ENCODE results near the gene PRDM16.

The PRDM16 gene

DNA sequence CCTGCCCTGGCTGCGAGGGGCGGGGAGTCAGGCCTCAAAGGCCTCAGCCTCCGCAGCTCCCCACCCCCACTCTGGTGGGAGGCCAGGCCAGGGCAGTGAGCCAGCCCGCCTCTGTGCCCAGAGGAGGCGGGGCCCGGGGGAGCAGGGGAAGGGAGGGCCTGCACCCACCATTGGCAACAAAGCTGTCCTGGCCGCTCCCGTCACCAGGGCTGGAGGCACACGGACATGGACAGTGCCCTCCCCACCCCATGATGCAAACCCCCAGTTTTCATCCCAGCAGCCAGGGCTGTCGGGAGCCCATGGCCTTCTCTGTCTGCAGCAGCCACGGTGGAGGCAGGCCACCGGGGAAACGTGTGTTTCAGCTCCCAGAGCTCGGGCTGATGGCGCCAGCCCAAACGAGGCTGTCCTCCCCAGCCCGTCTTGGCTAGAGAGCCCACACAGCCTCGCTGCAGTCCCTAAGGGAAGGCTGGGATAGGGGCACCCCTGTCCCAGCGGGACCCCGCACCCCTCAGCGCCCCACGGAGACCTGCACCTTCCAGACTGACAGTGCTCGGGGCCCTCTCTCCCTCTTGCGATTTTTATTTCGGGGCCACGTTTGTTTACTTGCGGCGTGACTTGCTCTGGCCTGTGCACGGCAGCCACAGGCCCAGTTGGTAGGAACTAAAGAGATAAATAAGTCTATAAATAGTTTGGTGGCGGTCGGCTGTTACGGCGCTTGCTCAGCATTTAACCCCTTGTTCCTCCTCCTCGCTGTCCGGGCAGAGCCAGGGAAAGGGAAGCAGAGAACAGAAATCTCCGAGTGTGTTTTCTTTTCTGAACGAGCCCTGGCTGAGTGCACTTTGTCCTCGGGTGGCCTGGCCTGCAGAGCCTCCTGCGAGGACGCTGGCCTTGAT is 101.8 kb downstream of the PRDM16 start:
- CTCF ChIA-PET, result no interaction called here
- Histone ChIP-seq H3K36me3 (ENCODE audit: control insufficient read depth in 2 of 2, insufficient read depth in 1 of 2, low read length in 2 of 2) (no peaks in the 10 kb centered on the region; a peak in 1 of 3 replicates), H3K4me3 (ENCODE audit: low read depth, low read length) (no peak overlapping the region), H3K27ac (ENCODE audit: extremely low read depth, low read depth, low read length) (peak overlapping the region; percentile 61; the same call in 1 of the 2 replicates), H3K4me1 (ENCODE audit: control insufficient read depth, insufficient read depth, low read length) (peaks cover 4% of the 10 kb centered on the region), H3K9me3 (ENCODE audit: control insufficient read depth, insufficient read depth, low read depth, low read length) (no peaks in the 10 kb centered on the region)
- POLR2A ChIA-PET, result no interaction called here
- no peak for TF ChIP-seq ZNF426 (tag by site-specific recombination; IDR thresholded peaks at IDR 0.05)
- TF ChIP-seq ZNF155 (tag by site-specific recombination; IDR thresholded peaks at IDR 0.05), result no peak
- TF ChIP-seq ZNF19 (tag by site-specific recombination; IDR thresholded peaks at IDR 0.05; ENCODE audit: low read depth), result no peak
- TF ChIP-seq ZNF768 (tag by site-specific recombination; IDR thresholded peaks at IDR 0.05), result no peak
- no peak for TF ChIP-seq ZSCAN30 (tag by site-specific recombination; IDR thresholded peaks at IDR 0.05)
- TF ChIP-seq ZNF776 (tag by site-specific recombination; IDR thresholded peaks at IDR 0.05; ENCODE audit: borderline replicate concordance), result no peak
- no peak for TF ChIP-seq KLF16 (tag by site-specific recombination; IDR thresholded peaks at IDR 0.05)
- TF ChIP-seq GLI4 (tag by site-specific recombination; IDR thresholded peaks at IDR 0.05), result no peak
- 0 out of 2 replicates have a peak, but pooled peaks have one; percentile 21 for TF ChIP-seq ZXDB (tag by site-specific recombination; IDR thresholded peaks at IDR 0.05)
- TF ChIP-seq ZNF521 (tag by site-specific recombination; IDR thresholded peaks at IDR 0.05), result no peak
- TF ChIP-seq GLIS1 (tag by site-specific recombination; IDR thresholded peaks at IDR 0.05), result peak; percentile 64
- TF ChIP-seq ZNF341 (tag by site-specific recombination; IDR thresholded peaks at IDR 0.05; ENCODE audit: low read depth), result peak; percentile 56; the same call in 1 of the 2 replicates
- TF ChIP-seq BCL11B (tag by site-specific recombination; IDR thresholded peaks at IDR 0.05; ENCODE audit: low read depth), result no peak
- TF ChIP-seq GLIS2 (tag by site-specific recombination; IDR thresholded peaks at IDR 0.05), result 0 out of 2 replicates have a peak, but pooled peaks have one; percentile 47
- no peak for TF ChIP-seq ZBTB21 (tag by site-specific recombination; IDR thresholded peaks at IDR 0.05)
- no peak for TF ChIP-seq YY1 (tag by site-specific recombination; IDR thresholded peaks at IDR 0.05)
- peak; percentile 60 for TF ChIP-seq ZNF335 (tag by site-specific recombination; conservative IDR thresholded peaks at IDR 0.05)
- TF ChIP-seq TRIM28 (IDR thresholded peaks at IDR 0.05; ENCODE audit: borderline replicate concordance, low read length), result peak; percentile 61; the same call in 1 of the 2 replicates
- TF ChIP-seq ZNF391 (tag by site-specific recombination; IDR thresholded peaks at IDR 0.05; ENCODE audit: borderline replicate concordance, low read depth), result no peak
- 0 out of 2 replicates have a peak, but pooled peaks have one; percentile 50 for TF ChIP-seq ZFP69B (tag by site-specific recombination; IDR thresholded peaks at IDR 0.05)
- no peak for TF ChIP-seq ZNF529 (tag by site-specific recombination; IDR thresholded peaks at IDR 0.05; ENCODE audit: insufficient replicate concordance)
- TF ChIP-seq ZNF423 (tag by site-specific recombination; IDR thresholded peaks at IDR 0.05), result 0 out of 2 replicates have a peak, but pooled peaks have one; percentile 23
- peak; percentile 90 for TF ChIP-seq EGR2 (tag by site-specific recombination; IDR thresholded peaks at IDR 0.05; ENCODE audit: low read depth)
- TF ChIP-seq ZNF221 (tag by site-specific recombination; IDR thresholded peaks at IDR 0.05; ENCODE audit: borderline replicate concordance), result no peak
- TF ChIP-seq ZNF791 (tag by site-specific recombination; IDR thresholded peaks at IDR 0.05), result no peak
- no peak for TF ChIP-seq ZNF777 (tag by site-specific recombination; IDR thresholded peaks at IDR 0.05; ENCODE audit: borderline replicate concordance)
- no peak for TF ChIP-seq ZNF324 (tag by site-specific recombination; IDR thresholded peaks at IDR 0.05)
- peak; percentile 51; the same call in 1 of the 2 replicates for TF ChIP-seq ZNF10 (tag by site-specific recombination; IDR thresholded peaks at IDR 0.05)
- TF ChIP-seq ZNF600 (tag by site-specific recombination; IDR thresholded peaks at IDR 0.05), result 0 out of 2 replicates have a peak, but pooled peaks have one; percentile 56
- TF ChIP-seq ZNF121 (tag by site-specific recombination; IDR thresholded peaks at IDR 0.05), result 0 out of 2 replicates have a peak, but pooled peaks have one; percentile 25
- no peak for TF ChIP-seq ZNF202 (tag by site-specific recombination; IDR thresholded peaks at IDR 0.05; ENCODE audit: borderline replicate concordance)
- TF ChIP-seq ZFHX2 (tag by site-specific recombination; conservative IDR thresholded peaks at IDR 0.05), result peak; percentile 93
- TF ChIP-seq, protein P1, sequence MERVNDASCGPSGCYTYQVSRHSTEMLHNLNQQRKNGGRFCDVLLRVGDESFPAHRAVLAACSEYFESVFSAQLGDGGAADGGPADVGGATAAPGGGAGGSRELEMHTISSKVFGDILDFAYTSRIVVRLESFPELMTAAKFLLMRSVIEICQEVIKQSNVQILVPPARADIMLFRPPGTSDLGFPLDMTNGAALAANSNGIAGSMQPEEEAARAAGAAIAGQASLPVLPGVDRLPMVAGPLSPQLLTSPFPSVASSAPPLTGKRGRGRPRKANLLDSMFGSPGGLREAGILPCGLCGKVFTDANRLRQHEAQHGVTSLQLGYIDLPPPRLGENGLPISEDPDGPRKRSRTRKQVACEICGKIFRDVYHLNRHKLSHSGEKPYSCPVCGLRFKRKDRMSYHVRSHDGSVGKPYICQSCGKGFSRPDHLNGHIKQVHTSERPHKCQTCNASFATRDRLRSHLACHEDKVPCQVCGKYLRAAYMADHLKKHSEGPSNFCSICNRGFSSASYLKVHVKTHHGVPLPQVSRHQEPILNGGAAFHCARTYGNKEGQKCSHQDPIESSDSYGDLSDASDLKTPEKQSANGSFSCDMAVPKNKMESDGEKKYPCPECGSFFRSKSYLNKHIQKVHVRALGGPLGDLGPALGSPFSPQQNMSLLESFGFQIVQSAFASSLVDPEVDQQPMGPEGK (tag by site-specific recombination; IDR thresholded peaks at IDR 0.05), result peak; percentile 75
- TF ChIP-seq ZBTB8A (tag by site-specific recombination; IDR thresholded peaks at IDR 0.05), result peak; percentile 38; the same call in 1 of the 2 replicates
- peak; percentile 44 for TF ChIP-seq SP2 (tag by site-specific recombination; IDR thresholded peaks at IDR 0.05)
- TF ChIP-seq, protein P2, sequence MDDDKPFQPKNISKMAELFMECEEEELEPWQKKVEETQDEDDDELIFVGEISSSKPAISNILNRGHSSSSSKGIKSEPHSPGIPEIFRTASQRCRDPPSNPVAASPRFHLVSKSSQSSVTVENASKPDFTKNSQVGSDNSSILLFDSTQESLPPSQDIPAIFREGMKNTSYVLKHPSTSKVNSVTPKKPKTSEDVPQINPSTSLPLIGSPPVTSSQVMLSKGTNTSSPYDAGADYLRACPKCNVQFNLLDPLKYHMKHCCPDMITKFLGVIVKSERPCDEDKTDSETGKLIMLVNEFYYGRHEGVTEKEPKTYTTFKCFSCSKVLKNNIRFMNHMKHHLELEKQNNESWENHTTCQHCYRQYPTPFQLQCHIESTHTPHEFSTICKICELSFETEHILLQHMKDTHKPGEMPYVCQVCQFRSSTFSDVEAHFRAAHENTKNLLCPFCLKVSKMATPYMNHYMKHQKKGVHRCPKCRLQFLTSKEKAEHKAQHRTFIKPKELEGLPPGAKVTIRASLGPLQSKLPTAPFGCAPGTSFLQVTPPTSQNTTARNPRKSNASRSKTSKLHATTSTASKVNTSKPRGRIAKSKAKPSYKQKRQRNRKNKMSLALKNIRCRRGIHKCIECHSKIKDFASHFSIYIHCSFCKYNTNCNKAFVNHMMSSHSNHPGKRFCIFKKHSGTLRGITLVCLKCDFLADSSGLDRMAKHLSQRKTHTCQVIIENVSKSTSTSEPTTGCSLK (tag by site-specific recombination; IDR thresholded peaks at IDR 0.05), result no peak
